DOHH2 (cell line): Measurements from ENCODE around the gene SEZ6L2.

Source experiments
- H3F3A ChIP-seq: fragments of 200-600 bp; sonication (generic), shearing (Covaris generic); 2 replicates; pipeline ENCODE4 v1.6.0; 2016; ENCODE audit warnings: antibody characterized with exemption, mild to moderate bottlenecking; ENCODE audit not compliant: control insufficient read depth, insufficient read depth
- H3K27ac ChIP-seq: fragments of 200-600 bp; sonication (generic); 2 replicates; pipeline ENCODE4 v1.5.1; 2014; ENCODE audit warnings: low read depth, mild to moderate bottlenecking, low read length, moderate library complexity
- H3K27me3 ChIP-seq: fragments of 200-600 bp; sonication (generic); 2 replicates; pipeline ENCODE4 v1.6.1; 2014; ENCODE audit warnings: mild to moderate bottlenecking, low read length, mixed read lengths; ENCODE audit not compliant: control insufficient read depth
- H3K36me3 ChIP-seq: fragments of 200-600 bp; sonication (generic); 2 replicates; pipeline ENCODE4 v1.6.1; 2014; ENCODE audit warnings: mild to moderate bottlenecking, low read length, moderate library complexity, mixed read lengths; ENCODE audit not compliant: control insufficient read depth
- H3K4me1 ChIP-seq: fragments of 200-600 bp; sonication (generic); 2 replicates; pipeline ENCODE4 v1.6.1; 2014; ENCODE audit warnings: mild to moderate bottlenecking, low read length, mixed read lengths; ENCODE audit not compliant: control insufficient read depth
- H3K4me2 ChIP-seq: fragments of 200-600 bp; sonication (generic); 2 replicates; pipeline ENCODE4 v1.6.0; 2014; ENCODE audit warnings: mild to moderate bottlenecking, low read length, moderate library complexity
- H3K4me3 ChIP-seq: fragments of 200-600 bp; sonication (generic); 2 replicates; pipeline ENCODE4 v1.5.1; 2014; ENCODE audit warnings: mild to moderate bottlenecking, low read length, mixed read lengths
- H3K79me2 ChIP-seq: fragments of 200-600 bp; sonication (generic); 2 replicates; pipeline ENCODE4 v1.6.1; 2014; ENCODE audit warnings: mild to moderate bottlenecking, low read length, mixed read lengths; ENCODE audit not compliant: control insufficient read depth
- H3K9me2 ChIP-seq: fragments of 200-600 bp; sonication (generic); replicated peaks from 2 replicates; pipeline ENCODE4 v1.6.1; 2014; ENCODE audit warnings: mild to moderate bottlenecking, low read length, mixed read lengths; ENCODE audit not compliant: control insufficient read depth
- H3K9me3 ChIP-seq: fragments of 200-600 bp; sonication (generic); 2 replicates; pipeline ENCODE4 v1.6.1; 2014; ENCODE audit warnings: antibody characterized with exemption, low read length, mixed read lengths; ENCODE audit not compliant: control insufficient read depth, insufficient read depth
- H4K20me1 ChIP-seq: fragments of 200-600 bp; sonication (generic); 2 replicates; pipeline ENCODE4 v1.6.0; 2014; ENCODE audit warnings: low read depth, mild to moderate bottlenecking, antibody characterized with exemption, low read length, moderate library complexity; ENCODE audit not compliant: control insufficient read depth, insufficient read depth
- EZH2phosphoT487 ChIP-seq: fragments of 200-600 bp; sonication (generic); IDR thresholded peaks from 2 replicates; pipeline ENCODE4 v1.6.1; 2017; ENCODE audit warnings: borderline replicate concordance, mild to moderate bottlenecking, antibody characterized with exemption, low read length, moderate library complexity, mixed read lengths
- TF ChIP-seq, protein P1 (sequence below): fragments of 200-600 bp; sonication (generic); IDR thresholded peaks from one replicate; pipeline ENCODE4 v1.5.1; 2014; ENCODE audit warnings: antibody characterized with exemption, mild to moderate bottlenecking, low read depth, low read length; ENCODE audit not compliant: poor library complexity, severe bottlenecking

The SEZ6L2 gene

DNA sequence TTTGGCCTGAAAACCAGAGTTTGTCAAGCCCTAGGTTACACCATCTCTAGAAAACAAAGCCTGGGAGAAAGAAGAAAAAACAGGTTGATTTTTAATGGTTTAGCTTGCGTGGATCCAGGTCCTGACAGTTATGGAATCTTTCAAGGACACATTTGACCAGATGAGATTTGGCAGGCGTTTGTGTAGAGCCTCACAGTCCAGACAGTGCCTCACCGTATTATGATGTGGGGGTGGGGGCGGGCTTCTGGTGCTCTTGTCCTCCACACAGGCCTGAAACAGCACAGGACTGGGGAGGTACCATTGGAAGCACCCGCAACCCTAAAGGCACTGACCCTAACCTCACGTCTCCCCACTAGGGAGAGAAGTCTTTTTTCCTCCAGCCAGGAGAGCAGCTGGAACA, 59.5 kb downstream of the SEZ6L2 start:
- Histone ChIP-seq H4K20me1 (no peaks in the 10 kb centered on the region), H3K27ac (no peak overlapping the region), H3K27me3 (no peaks in the 10 kb centered on the region), H3F3A (no peaks in the 10 kb centered on the region), H3K79me2 (no peaks in the 10 kb centered on the region), H3K4me3 (no peak overlapping the region), H3K36me3 (no peaks in the 10 kb centered on the region), H3K4me2 (no peak overlapping the region), H3K9me3 (no peaks in the 10 kb centered on the region), H3K9me2 (no peaks in the 10 kb centered on the region), H3K4me1 (no peaks in the 10 kb centered on the region)
- TF ChIP-seq, protein P1, sequence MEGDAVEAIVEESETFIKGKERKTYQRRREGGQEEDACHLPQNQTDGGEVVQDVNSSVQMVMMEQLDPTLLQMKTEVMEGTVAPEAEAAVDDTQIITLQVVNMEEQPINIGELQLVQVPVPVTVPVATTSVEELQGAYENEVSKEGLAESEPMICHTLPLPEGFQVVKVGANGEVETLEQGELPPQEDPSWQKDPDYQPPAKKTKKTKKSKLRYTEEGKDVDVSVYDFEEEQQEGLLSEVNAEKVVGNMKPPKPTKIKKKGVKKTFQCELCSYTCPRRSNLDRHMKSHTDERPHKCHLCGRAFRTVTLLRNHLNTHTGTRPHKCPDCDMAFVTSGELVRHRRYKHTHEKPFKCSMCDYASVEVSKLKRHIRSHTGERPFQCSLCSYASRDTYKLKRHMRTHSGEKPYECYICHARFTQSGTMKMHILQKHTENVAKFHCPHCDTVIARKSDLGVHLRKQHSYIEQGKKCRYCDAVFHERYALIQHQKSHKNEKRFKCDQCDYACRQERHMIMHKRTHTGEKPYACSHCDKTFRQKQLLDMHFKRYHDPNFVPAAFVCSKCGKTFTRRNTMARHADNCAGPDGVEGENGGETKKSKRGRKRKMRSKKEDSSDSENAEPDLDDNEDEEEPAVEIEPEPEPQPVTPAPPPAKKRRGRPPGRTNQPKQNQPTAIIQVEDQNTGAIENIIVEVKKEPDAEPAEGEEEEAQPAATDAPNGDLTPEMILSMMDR: no peak
- no peak for TF ChIP-seq EZH2phosphoT487

DNA sequence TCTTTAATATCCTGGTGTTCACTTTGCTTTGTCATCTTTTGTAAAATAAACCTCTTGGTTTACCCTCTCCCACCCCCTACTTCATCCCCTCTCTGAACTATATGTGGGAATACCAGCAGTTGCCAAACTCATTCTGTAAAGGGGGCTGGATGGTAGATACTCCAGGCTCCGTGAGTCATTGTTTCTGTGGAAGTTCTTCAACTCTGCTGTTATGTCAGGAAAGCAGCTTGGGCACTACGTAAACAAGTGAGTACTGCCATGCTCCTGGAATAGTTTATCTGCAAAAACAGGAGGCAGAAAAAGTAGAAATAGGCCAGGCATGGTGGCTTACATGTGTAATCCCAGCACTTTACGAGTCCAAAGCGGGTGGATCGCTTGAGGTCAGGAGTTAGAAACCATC, 61.5 kb downstream of the SEZ6L2 start:
- TF ChIP-seq EZH2phosphoT487: no peak
- TF ChIP-seq, protein P1: no peak
- no peaks in the 10 kb centered on the region for H3K9me2 ChIP-seq
- H3K4me3 ChIP-seq: no peak overlapping the region
- H3K9me3 ChIP-seq: no peaks in the 10 kb centered on the region
- H3K79me2 ChIP-seq: no peaks in the 10 kb centered on the region
- H3F3A ChIP-seq: no peaks in the 10 kb centered on the region
- H3K27ac ChIP-seq: no peak overlapping the region
- H4K20me1 ChIP-seq: no peaks in the 10 kb centered on the region
- no peaks in the 10 kb centered on the region for H3K4me1 ChIP-seq
- H3K27me3 ChIP-seq: no peaks in the 10 kb centered on the region
- no peaks in the 10 kb centered on the region for H3K36me3 ChIP-seq
- no peak overlapping the region for H3K4me2 ChIP-seq

DNA sequence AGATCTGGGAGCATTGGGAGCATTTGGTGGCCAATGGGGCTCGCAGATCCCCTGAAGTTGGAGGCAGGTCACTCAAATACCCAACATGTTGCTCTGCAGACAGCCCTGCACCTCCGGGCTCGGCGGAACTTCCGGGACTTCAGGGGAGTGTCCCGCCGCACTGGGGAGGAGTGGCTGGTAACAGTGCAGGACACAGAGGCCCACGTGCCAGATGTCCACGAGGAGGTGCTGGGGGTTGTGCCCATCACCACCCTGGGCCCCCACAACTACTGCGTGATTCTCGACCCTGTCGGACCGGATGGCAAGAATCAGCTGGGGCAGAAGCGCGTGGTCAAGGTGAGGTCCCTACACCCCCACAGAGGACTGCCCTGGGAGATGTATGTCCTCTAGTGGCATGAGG, 62.7 kb downstream of the SEZ6L2 start:
- no peak overlapping the region for H3K4me2 ChIP-seq
- no peak overlapping the region for H3K27ac ChIP-seq

More for the DNA sequence above, 62.7 kb downstream of the SEZ6L2 start:
- TF ChIP-seq EZH2phosphoT487: no peak
- TF ChIP-seq, protein P1: no peak
- H3K9me3 ChIP-seq: no peaks in the 10 kb centered on the region
- no peaks in the 10 kb centered on the region for H3K4me1 ChIP-seq
- H4K20me1 ChIP-seq: no peaks in the 10 kb centered on the region
- no peaks in the 10 kb centered on the region for H3K79me2 ChIP-seq
- no peaks in the 10 kb centered on the region for H3K27me3 ChIP-seq
- no peaks in the 10 kb centered on the region for H3F3A ChIP-seq
- H3K4me3 ChIP-seq: no peak overlapping the region
- no peaks in the 10 kb centered on the region for H3K36me3 ChIP-seq
- no peaks in the 10 kb centered on the region for H3K9me2 ChIP-seq
